HEK293 (cell line): Measurements from ENCODE around the gene PUM1.
A peak's percentile ranks its signal among the peaks of the same experiment; 100 is the strongest.

Experiments used
- CTCF ChIA-PET: fragments of 350-600 bp; formaldehyde crosslinking; extraction: SDS; loops from one replicate; lab custom pipeline; 2021; ENCODE audit warnings: antibody characterized with exemption; lab: Yijun Ruan, JAX
- POLR2A ChIA-PET: fragments of 300-600 bp; formaldehyde crosslinking; extraction: SDS; loops from one replicate; lab custom pipeline; 2020; ENCODE audit warnings: antibody characterized with exemption, inconsistent platforms; lab: Yijun Ruan, JAX
- H3K27ac ChIP-seq: fragments of 200-500 bp; sonication (Bioruptor generic); 2 replicates; pipeline ENCODE4 v1.5.1; 2014; ENCODE audit warnings: low read depth, low read length, control low read depth, inconsistent platforms; ENCODE audit errors: extremely low read depth
- H3K36me3 ChIP-seq, 2 experiments: fragments of 200-500 bp in 1 of 2; sonication (Bioruptor generic) in 1 of 2; 1 replicate in 1 of 2; 2 replicates in 1 of 2; pipeline ENCODE4 v1.5.1; 2014 to 2017; ENCODE audit warnings: inconsistent platforms in 2 of 2, low read length in 2 of 2; ENCODE audit not compliant: control insufficient read depth in 2 of 2, insufficient read depth in 1 of 2
- H3K4me1 ChIP-seq: fragments of 200-500 bp; sonication (Bioruptor generic); 2 replicates; pipeline ENCODE4 v1.5.1; 2014; ENCODE audit warnings: mild to moderate bottlenecking, low read length, inconsistent platforms; ENCODE audit not compliant: control insufficient read depth, insufficient read depth
- H3K4me3 ChIP-seq: 2 replicates; pipeline ENCODE4 v1.5.1; 2011; ENCODE audit warnings: low read depth, mild to moderate bottlenecking, control low read depth, low read length, moderate library complexity
- H3K9me3 ChIP-seq: fragments of 200-500 bp; sonication (Bioruptor generic); 2 replicates; pipeline ENCODE4 v1.5.1; 2014; ENCODE audit warnings: low read depth, low read length, inconsistent platforms; ENCODE audit not compliant: control insufficient read depth, insufficient read depth
- MEIS1 ChIP-seq: sonication (generic); formaldehyde crosslinking; IDR thresholded peaks from 2 replicates; pipeline ENCODE4 v1.8.1; 2022; ENCODE audit warnings: missing genetic modification reagents, mild to moderate bottlenecking, borderline replicate concordance
- MZF1 ChIP-seq: fragments of 450-650 bp; formaldehyde crosslinking; IDR thresholded peaks from 2 replicates; pipeline ENCODE4 v1.5.1; 2017; ENCODE audit warnings: missing biosample characterization, missing genetic modification characterization, borderline replicate concordance
- OSR2 ChIP-seq: fragments of 450-650 bp; formaldehyde crosslinking; IDR thresholded peaks from 2 replicates; pipeline ENCODE4 v1.5.1; 2016; ENCODE audit warnings: missing biosample characterization, missing genetic modification characterization
- PATZ1 ChIP-seq: fragments of 450-650 bp; formaldehyde crosslinking; IDR thresholded peaks from 2 replicates; pipeline ENCODE4 v1.5.1; 2016; ENCODE audit warnings: missing biosample characterization, missing genetic modification characterization
- SCRT1 ChIP-seq: fragments of 450-650 bp; formaldehyde crosslinking; IDR thresholded peaks from 2 replicates; pipeline ENCODE4 v1.5.1; 2016; ENCODE audit warnings: missing biosample characterization, missing genetic modification characterization, borderline replicate concordance
- SP2 ChIP-seq: fragments of 450-650 bp; formaldehyde crosslinking; IDR thresholded peaks from 2 replicates; pipeline ENCODE4 v1.5.1; 2016; ENCODE audit warnings: missing biosample characterization, missing genetic modification characterization
- ZBTB17 ChIP-seq: fragments of 450-650 bp; formaldehyde crosslinking; IDR thresholded peaks from 2 replicates; pipeline ENCODE4 v1.5.1; 2016; ENCODE audit warnings: missing biosample characterization, missing genetic modification characterization
- ZEB2 ChIP-seq: fragments of 450-650 bp; formaldehyde crosslinking; IDR thresholded peaks from 2 replicates; pipeline ENCODE4 v1.5.1; 2016; ENCODE audit warnings: missing biosample characterization, missing genetic modification characterization
- ZNF112 ChIP-seq: fragments of 450-650 bp; formaldehyde crosslinking; IDR thresholded peaks from 2 replicates; pipeline ENCODE4 v1.5.0; 2017; ENCODE audit warnings: missing biosample characterization, missing genetic modification characterization
- ZNF121 ChIP-seq: fragments of 450-650 bp; formaldehyde crosslinking; IDR thresholded peaks from 2 replicates; pipeline ENCODE4 v1.5.1; 2016; ENCODE audit warnings: missing biosample characterization, missing genetic modification characterization
- ZNF169 ChIP-seq: fragments of 450-650 bp; formaldehyde crosslinking; IDR thresholded peaks from 2 replicates; pipeline ENCODE4 v1.5.1; 2016; ENCODE audit warnings: missing biosample characterization, missing genetic modification characterization
- ZNF2 ChIP-seq: fragments of 450-650 bp; formaldehyde crosslinking; IDR thresholded peaks from 2 replicates; pipeline ENCODE4 v1.5.1; 2016; ENCODE audit warnings: missing biosample characterization, missing genetic modification characterization
- ZNF302 ChIP-seq: fragments of 450-650 bp; formaldehyde crosslinking; IDR thresholded peaks from 2 replicates; pipeline ENCODE4 v1.5.1; 2016; ENCODE audit warnings: missing biosample characterization, missing genetic modification characterization, low read depth
- ZNF394 ChIP-seq: fragments of 450-650 bp; formaldehyde crosslinking; IDR thresholded peaks from 2 replicates; pipeline ENCODE4 v1.5.1; 2016; ENCODE audit warnings: missing biosample characterization, missing genetic modification characterization, mild to moderate bottlenecking, moderate library complexity, borderline replicate concordance
- ZNF416 ChIP-seq: fragments of 450-650 bp; formaldehyde crosslinking; IDR thresholded peaks from 2 replicates; pipeline ENCODE4 v1.5.1; 2016; ENCODE audit warnings: missing biosample characterization, missing genetic modification characterization
- ZNF518A ChIP-seq: fragments of 450-650 bp; formaldehyde crosslinking; conservative IDR thresholded peaks from 2 replicates; pipeline ENCODE4 v1.5.1; 2016; ENCODE audit warnings: low read depth, missing biosample characterization, missing genetic modification characterization
- ZNF555 ChIP-seq: fragments of 450-650 bp; formaldehyde crosslinking; conservative IDR thresholded peaks from 2 replicates; pipeline ENCODE4 v1.5.1; 2017; ENCODE audit warnings: missing biosample characterization, mild to moderate bottlenecking, missing genetic modification characterization, inconsistent platforms
- ZNF558 ChIP-seq: fragments of 450-650 bp; formaldehyde crosslinking; IDR thresholded peaks from 2 replicates; pipeline ENCODE4 v1.5.1; 2016; ENCODE audit warnings: missing biosample characterization, missing genetic modification characterization
- ZNF629 ChIP-seq: fragments of 450-650 bp; formaldehyde crosslinking; IDR thresholded peaks from 2 replicates; pipeline ENCODE4 v1.5.1; 2017; ENCODE audit warnings: missing biosample characterization, missing genetic modification characterization
- ZSCAN23 ChIP-seq: fragments of 450-650 bp; formaldehyde crosslinking; IDR thresholded peaks from 2 replicates; pipeline ENCODE4 v1.5.1; 2016; ENCODE audit warnings: missing biosample characterization, missing genetic modification characterization
- ZSCAN30 ChIP-seq: fragments of 450-650 bp; IDR thresholded peaks from 2 replicates; pipeline ENCODE4 v1.5.1; 2018; ENCODE audit warnings: missing biosample characterization, mild to moderate bottlenecking, missing genetic modification characterization, moderate library complexity
- TF ChIP-seq, protein P1 (sequence below): fragments of 450-650 bp; formaldehyde crosslinking; IDR thresholded peaks from 2 replicates; pipeline ENCODE4 v1.5.1; 2016; ENCODE audit warnings: missing biosample characterization, missing genetic modification characterization, borderline replicate concordance

PUM1 gene

GRCh38 chr1:30966690-30967369 lies 98.7 kb downstream of the PUM1 start (continued):
- TF ChIP-seq ZNF302 (tag by site-specific recombination): no peak
- peak; percentile 26; the same call in 1 of the 2 replicates for TF ChIP-seq ZEB2
- 0 out of 2 replicates have a peak, but pooled peaks have one; percentile 6 for TF ChIP-seq OSR2 (tag by site-specific recombination)
- TF ChIP-seq PATZ1 (tag by site-specific recombination): peak; percentile 50
- TF ChIP-seq ZNF629 (tag by site-specific recombination): peak; percentile 34; the same call in 1 of the 2 replicates
- TF ChIP-seq ZBTB17 (tag by site-specific recombination): peak; percentile 87

DNA sequence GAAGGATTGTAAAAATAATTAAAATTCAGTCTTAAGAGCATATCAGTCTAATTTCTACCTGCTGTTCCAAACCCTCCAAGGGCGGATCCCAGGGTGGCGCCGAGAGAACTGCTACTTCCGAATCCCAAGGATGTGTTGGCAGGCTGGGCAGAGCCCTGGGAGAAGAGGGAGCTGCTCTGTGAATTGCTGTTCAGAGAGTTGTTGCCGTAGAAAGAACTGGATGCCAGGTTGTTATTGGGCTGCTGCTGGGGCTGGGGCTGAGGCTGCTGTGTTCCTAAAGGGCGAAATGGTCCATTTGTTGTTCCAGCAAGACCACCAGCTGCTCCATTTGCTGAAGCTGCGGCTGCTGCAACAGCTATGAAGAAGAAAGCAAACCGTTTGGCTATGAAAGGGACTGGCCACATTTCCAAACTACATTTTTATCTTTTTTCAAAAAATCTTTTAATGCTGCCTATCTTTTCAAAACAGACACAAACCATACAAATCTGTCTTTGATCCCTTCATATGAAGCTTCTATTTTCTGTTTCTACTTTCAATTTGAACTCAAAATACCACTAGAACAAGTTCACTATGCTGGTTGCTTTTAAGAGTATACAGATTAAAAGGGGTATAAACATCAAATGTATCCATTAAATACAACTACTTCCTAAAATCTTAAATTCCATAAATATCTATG lies 99.5 kb downstream of the PUM1 start:
- Histone ChIP-seq H3K27ac (no peak overlapping the region; the same call in 1 of the 2 replicates), H3K9me3 (no peaks in the 10 kb centered on the region), H3K4me3 (no peak overlapping the region), H3K36me3 (peaks cover 43 to 97% of the 10 kb centered on the region in 2 experiments), H3K4me1 (peaks cover 9% of the 10 kb centered on the region; the same call in 1 of the 2 replicates)
- ChIA-PET POLR2A (interaction anchor here (0.8 kb wide), 1 partner anchor 238 kb away, joined by 3 read pairs; no protein-coding TSS in a partner anchor), CTCF (interaction anchor here (0.8 kb wide), 1 partner anchor 8 kb away, joined by 3 read pairs; no protein-coding TSS in a partner anchor)
- no peak for TF ChIP-seq ZNF112 (tag by site-specific recombination)
- no peak for TF ChIP-seq ZNF394 (tag by site-specific recombination)
- TF ChIP-seq ZNF518A: no peak

DNA sequence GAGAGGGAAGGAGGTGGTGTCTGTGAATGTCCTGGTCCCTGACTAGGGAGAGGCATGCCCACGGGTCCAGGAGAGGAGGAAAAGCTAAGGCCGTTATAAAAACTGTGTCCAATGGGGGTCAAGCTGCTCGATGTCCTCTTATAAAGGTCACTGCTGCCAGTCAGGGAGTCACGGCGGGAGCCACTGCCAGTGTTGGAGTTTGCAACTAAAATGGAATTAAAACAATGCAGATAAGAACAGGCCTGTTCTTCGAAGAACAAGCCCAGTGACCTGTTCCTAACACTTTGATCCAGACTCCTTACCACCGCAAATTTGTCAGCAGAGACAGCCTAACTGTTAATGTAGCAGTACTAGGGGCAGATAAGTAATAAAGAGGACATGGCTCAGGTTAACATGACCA lies 100.8 kb downstream of the PUM1 start:
- no peaks in the 10 kb centered on the region for H3K9me3 ChIP-seq
- H3K4me1 ChIP-seq: peaks cover 9% of the 10 kb centered on the region; the same call in 1 of the 2 replicates
- POLR2A ChIA-PET: no interaction called here
- CTCF ChIA-PET: interaction anchor here (0.5 to 0.6 kb wide), 3 partner anchors 36 to 98 kb away, joined by 3 to 8 read pairs (median 4); no protein-coding TSS in a partner anchor
- H3K4me3 ChIP-seq: no peak overlapping the region
- no peak overlapping the region for H3K27ac ChIP-seq
- H3K36me3 ChIP-seq: peaks cover 54 to 96% of the 10 kb centered on the region in 2 experiments
- TF ChIP-seq SCRT1 (tag by site-specific recombination) (no peak), ZNF416 (no peak), MEIS1 (no peak), ZSCAN30 (tag by site-specific recombination) (no peak), ZNF555 (tag by site-specific recombination) (no peak), MZF1 (tag by site-specific recombination) (no peak), ZNF558 (tag by site-specific recombination) (no peak), SP2 (tag by site-specific recombination) (no peak), ZSCAN23 (tag by site-specific recombination) (no peak), ZNF2 (tag by site-specific recombination) (no peak), ZNF121 (tag by site-specific recombination) (no peak), ZNF169 (tag by site-specific recombination) (no peak)
- TF ChIP-seq, protein P1, sequence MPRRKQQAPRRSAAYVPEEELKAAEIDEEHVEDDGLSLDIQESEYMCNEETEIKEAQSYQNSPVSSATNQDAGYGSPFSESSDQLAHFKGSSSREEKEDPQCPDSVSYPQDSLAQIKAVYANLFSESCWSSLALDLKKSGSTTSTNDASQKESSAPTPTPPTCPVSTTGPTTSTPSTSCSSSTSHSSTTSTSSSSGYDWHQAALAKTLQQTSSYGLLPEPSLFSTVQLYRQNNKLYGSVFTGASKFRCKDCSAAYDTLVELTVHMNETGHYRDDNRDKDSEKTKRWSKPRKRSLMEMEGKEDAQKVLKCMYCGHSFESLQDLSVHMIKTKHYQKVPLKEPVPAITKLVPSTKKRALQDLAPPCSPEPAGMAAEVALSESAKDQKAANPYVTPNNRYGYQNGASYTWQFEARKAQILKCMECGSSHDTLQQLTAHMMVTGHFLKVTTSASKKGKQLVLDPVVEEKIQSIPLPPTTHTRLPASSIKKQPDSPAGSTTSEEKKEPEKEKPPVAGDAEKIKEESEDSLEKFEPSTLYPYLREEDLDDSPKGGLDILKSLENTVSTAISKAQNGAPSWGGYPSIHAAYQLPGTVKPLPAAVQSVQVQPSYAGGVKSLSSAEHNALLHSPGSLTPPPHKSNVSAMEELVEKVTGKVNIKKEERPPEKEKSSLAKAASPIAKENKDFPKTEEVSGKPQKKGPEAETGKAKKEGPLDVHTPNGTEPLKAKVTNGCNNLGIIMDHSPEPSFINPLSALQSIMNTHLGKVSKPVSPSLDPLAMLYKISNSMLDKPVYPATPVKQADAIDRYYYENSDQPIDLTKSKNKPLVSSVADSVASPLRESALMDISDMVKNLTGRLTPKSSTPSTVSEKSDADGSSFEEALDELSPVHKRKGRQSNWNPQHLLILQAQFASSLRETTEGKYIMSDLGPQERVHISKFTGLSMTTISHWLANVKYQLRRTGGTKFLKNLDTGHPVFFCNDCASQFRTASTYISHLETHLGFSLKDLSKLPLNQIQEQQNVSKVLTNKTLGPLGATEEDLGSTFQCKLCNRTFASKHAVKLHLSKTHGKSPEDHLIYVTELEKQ (tag by site-specific recombination): no peak
